Kidney (tissue), 14 donors: ENCODE measurements around the gene ARID5A. TPM values are rescaled to one million over a fixed set of nuclear protein-coding genes. Genes with fewer than 3 reads are reported as not detected.

Experiments
- DNase-seq, 5 donors: peaks; one replicate each; pipeline ENCODE4 v3.0.0-alpha.2; 2013 to 2020
- FAIRE-seq: peaks from 2 replicates; lab custom pipeline; 2012; peaks lifted over from hg19 to GRCh38; lab: Jason Lieb, UNC
- H3K27ac ChIP-seq, 2 donors: one replicate each; pipeline ENCODE4 v1.7.0; 2013; ENCODE audit warnings: low read depth in 2 of 2, low read length in 2 of 2, inconsistent platforms in 1 of 2
- H3K27me3 ChIP-seq: one replicate; pipeline ENCODE4 v1.7.1; 2013; ENCODE audit warnings: low read length, inconsistent platforms; ENCODE audit not compliant: control insufficient read depth, insufficient read depth
- H3K36me3 ChIP-seq, 3 donors: one replicate each; pipeline versions ENCODE4 v1.7.0 to v1.7.1; 2013; ENCODE audit warnings: low read length in 3 of 3, control low read depth in 1 of 3, inconsistent platforms in 1 of 3; ENCODE audit not compliant: insufficient read depth in 3 of 3, control insufficient read depth in 2 of 3
- H3K4me1 ChIP-seq, 3 donors: one replicate each; pipeline versions ENCODE4 v1.7.0 to v1.7.1; 2013; ENCODE audit warnings: low read length in 3 of 3, inconsistent platforms in 1 of 3, low read depth in 1 of 3; ENCODE audit not compliant: control insufficient read depth in 2 of 3, insufficient read depth in 2 of 3
- H3K4me3 ChIP-seq, 3 donors: one replicate each; pipeline versions ENCODE4 v1.7.0 to v1.8.1; 2013; ENCODE audit warnings: low read length in 3 of 3, control low read depth in 1 of 3, inconsistent platforms in 1 of 3
- H3K9ac ChIP-seq, 3 donors: one replicate each; pipeline versions ENCODE4 v1.7.0 to v1.7.1; 2013; ENCODE audit warnings: low read length in 3 of 3, control low read depth in 1 of 3, inconsistent platforms in 1 of 3
- H3K9me3 ChIP-seq, 3 donors: one replicate each; pipeline versions ENCODE4 v1.7.0 to v1.7.1; 2013; ENCODE audit warnings: low read length in 3 of 3, control low read depth in 1 of 3, inconsistent platforms in 1 of 3; ENCODE audit not compliant: control insufficient read depth in 2 of 3, insufficient read depth in 1 of 3
- CTCF ChIP-seq: IDR thresholded peaks from 3 replicates; pipeline ENCODE4 v1.5.1; 2012; ENCODE audit warnings: mild to moderate bottlenecking, moderate library complexity, borderline replicate concordance; ENCODE audit not compliant: insufficient read depth; ENCODE audit errors: extremely low read depth
- intact Hi-C: fragments of 100-400 bp; cut with DNase I; formaldehyde crosslinking; loops from one replicate; pipeline ENCODE4 v1.11.1; 2022
- polyA plus RNA-seq: library from polyadenylated mRNA; stranded (reverse); fragments of 350-450 nt; fragmentation: Illumina TruSeq; extraction: RNeasy Lipid Tissue Mini Kit (QIAGEN cat#74804); gene quantifications from one replicate; pipeline ENCODE4 v1.2.3, GENCODE V29; 2014; ENCODE audit warnings: low read depth, low replicate concordance; ENCODE audit not compliant: insufficient read depth
- total RNA-seq: library from RNA; stranded (reverse); fragmentation: NEBNext Ultra II Directional; extraction: Animal tissue kit (Norgen Biotek cat#: 25700); gene quantifications from one replicate; pipeline ENCODE4 v1.2.1, GENCODE V29; 2021
- donor health status: control.
- donor health status: control.
- donor health status: control.
- donor health status: control.
- donor health status: control.
- donor health status: DM: yes; HTN: yes; CAD: no.
- donor health status: Normal renal cell carcinoma (clear cell type).

Gene ARID5A
- total and polyA plus RNA-seq, 2 donors from 2014 or later, result 8.6 to 26.3 TPM

- no peak for DNase-seq
- H3K36me3 ChIP-seq, result peaks cover 12 to 55% (median 45%) of the 10 kb centered on the region in 3 donors
- H3K9ac ChIP-seq, result no peak overlapping the region
- intact Hi-C loops, result no loop called here
- H3K4me1 ChIP-seq, result no peaks in the 10 kb centered on the region
- H3K27me3 ChIP-seq, result no peaks in the 10 kb centered on the region
- no peak for FAIRE-seq
- no peak overlapping the region for H3K27ac ChIP-seq
- H3K9me3 ChIP-seq, result no peaks in the 10 kb centered on the region
- no peak overlapping the region for H3K4me3 ChIP-seq
- no peak for TF ChIP-seq CTCF
Measured at GRCh38 chr2:96594691-96595152, 58.2 kb downstream of the ARID5A start.

- H3K36me3 ChIP-seq, result peaks cover 12 to 63% (median 55%) of the 10 kb centered on the region in 3 donors
- TF ChIP-seq CTCF, result no peak
- DNase-seq (no peak), FAIRE-seq (no peak)
- no peak overlapping the region for H3K4me3 ChIP-seq
- no peak overlapping the region for H3K27ac ChIP-seq
- no peaks in the 10 kb centered on the region for H3K27me3 ChIP-seq
- H3K9me3 ChIP-seq, result no peaks in the 10 kb centered on the region
- H3K4me1 ChIP-seq, result no peaks in the 10 kb centered on the region
- intact Hi-C loops, result no loop called here
- no peak overlapping the region for H3K9ac ChIP-seq
Measured at GRCh38 chr2:96596596-96596995, 60.0 kb downstream of the ARID5A start.

- no peaks in the 10 kb centered on the region for H3K4me1 ChIP-seq
- no peak for TF ChIP-seq CTCF
- peaks cover 9 to 68% (median 52%) of the 10 kb centered on the region in 3 donors for H3K36me3 ChIP-seq
- intact Hi-C loops, result no loop called here
- no peak overlapping the region for H3K9ac ChIP-seq
- no peak for FAIRE-seq
- no peak overlapping the region for H3K4me3 ChIP-seq
- DNase-seq, result no peak
- H3K27me3 ChIP-seq, result no peaks in the 10 kb centered on the region
- no peaks in the 10 kb centered on the region for H3K9me3 ChIP-seq
- H3K27ac ChIP-seq, result no peak overlapping the region
Measured at GRCh38 chr2:96599941-96600340, 63.4 kb downstream of the ARID5A start.
